H54 (cell line): Measurements from ENCODE around the gene CSTA.

ENCODE experiments used
- DNase-seq: peaks from one replicate; pipeline ENCODE4 v3.0.0; 2011; ENCODE audit warnings: low spot score, mixed read lengths; ENCODE audit not compliant: insufficient read length
- FAIRE-seq: peaks from 3 replicates; lab custom pipeline; 2011; peaks lifted over from hg19 to GRCh38; lab: Jason Lieb, UNC
- POLR2A ChIP-seq: IDR thresholded peaks from 2 replicates; pipeline ENCODE4 v1.6.1; 2011; ENCODE audit warnings: low read depth, mild to moderate bottlenecking, low read length

CSTA gene

GRCh38 chr3:122377975-122378374 lies 52.9 kb downstream of the CSTA start:
- DNase-seq (no peak), FAIRE-seq (no peak)
- no peak for TF ChIP-seq POLR2A

GRCh38 chr3:122382888-122383666 lies 58.0 kb downstream of the CSTA start, which contains the start of gene MIX23:
Gene MIX23, minus strand, starts transcription at chr3:122383231. Its CDS starts 7 bp downstream, at chr3:122383224.
- peak; percentile 60 for TF ChIP-seq POLR2A
- peak; percentile 69 for DNase-seq
- FAIRE-seq: peak; percentile 88

GRCh38 chr3:122383771-122384697 lies 59.0 kb downstream of the CSTA start, which contains the start of gene FAM162A:
Gene FAM162A, plus strand, starts transcription at chr3:122384182. Its CDS starts 84 bp downstream, at chr3:122384266.
- FAIRE-seq (peak; percentile 91), DNase-seq (peak; percentile 80)
- peak; percentile 80 for TF ChIP-seq POLR2A

GRCh38 chr3:122387709-122388108 lies 62.7 kb downstream of the CSTA start:
- DNase-seq (no peak), FAIRE-seq (no peak)
- no peak for TF ChIP-seq POLR2A

- DNase-seq: no peak
- FAIRE-seq: no peak
- no peak for TF ChIP-seq POLR2A
Measured at GRCh38 chr3:122389197-122389596, 64.1 kb downstream of the CSTA start.

GRCh38 chr3:122389892-122390291 lies 64.8 kb downstream of the CSTA start:
- no peak for DNase-seq
- no peak for TF ChIP-seq POLR2A
- no peak for FAIRE-seq

GRCh38 chr3:122390665-122391064 lies 65.6 kb downstream of the CSTA start:
- no peak for TF ChIP-seq POLR2A
- FAIRE-seq (no peak), DNase-seq (no peak)
